Ovary (tissue), 3 donors: Measurements from ENCODE around the gene TULP4.

Experiments
- EP300 ChIP-seq: sonication (generic); formaldehyde crosslinking; IDR thresholded peaks from one replicate; pipeline ENCODE4 v1.6.1; 2017; ENCODE audit warnings: antibody characterized with exemption
- POLR2A ChIP-seq: fragments of 450-650 bp; IDR thresholded peaks from one replicate; pipeline ENCODE4 v1.6.1; 2017; ENCODE audit warnings: antibody characterized with exemption, mild to moderate bottlenecking, moderate library complexity
- TF ChIP-seq, protein P1 (sequence below), 3 donors: fragments of 450-650 bp in 2 of 3; fragments of 200-600 bp in 1 of 3; IDR thresholded peaks; one replicate each; pipeline versions ENCODE4 v1.5.1 to v1.8.0; 2016 to 2022; ENCODE audit warnings: antibody characterized with exemption in 3 of 3, mild to moderate bottlenecking in 1 of 3
- donor health status: DM: no; HTN: no; CAD: no.

DNA sequence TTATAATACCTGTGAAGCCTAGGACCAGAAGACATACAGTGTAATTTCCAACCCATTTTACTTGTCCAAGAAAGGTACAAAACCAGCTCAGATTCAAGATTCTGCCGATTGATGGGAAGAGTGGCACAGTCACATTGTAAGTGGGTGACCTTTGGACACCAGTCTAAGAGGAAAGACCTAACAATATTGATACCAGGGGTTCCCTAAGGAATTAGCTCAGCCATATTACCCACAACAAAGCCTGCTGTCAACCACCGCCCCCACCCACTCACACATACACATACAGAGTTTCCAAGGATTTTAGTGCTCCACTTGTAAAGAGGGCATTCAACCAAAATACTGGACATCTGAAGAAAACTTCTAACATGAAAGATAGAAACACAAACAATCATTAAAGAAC lies 219.7 kb downstream of the TULP4 start:
- TF ChIP-seq, protein P1, sequence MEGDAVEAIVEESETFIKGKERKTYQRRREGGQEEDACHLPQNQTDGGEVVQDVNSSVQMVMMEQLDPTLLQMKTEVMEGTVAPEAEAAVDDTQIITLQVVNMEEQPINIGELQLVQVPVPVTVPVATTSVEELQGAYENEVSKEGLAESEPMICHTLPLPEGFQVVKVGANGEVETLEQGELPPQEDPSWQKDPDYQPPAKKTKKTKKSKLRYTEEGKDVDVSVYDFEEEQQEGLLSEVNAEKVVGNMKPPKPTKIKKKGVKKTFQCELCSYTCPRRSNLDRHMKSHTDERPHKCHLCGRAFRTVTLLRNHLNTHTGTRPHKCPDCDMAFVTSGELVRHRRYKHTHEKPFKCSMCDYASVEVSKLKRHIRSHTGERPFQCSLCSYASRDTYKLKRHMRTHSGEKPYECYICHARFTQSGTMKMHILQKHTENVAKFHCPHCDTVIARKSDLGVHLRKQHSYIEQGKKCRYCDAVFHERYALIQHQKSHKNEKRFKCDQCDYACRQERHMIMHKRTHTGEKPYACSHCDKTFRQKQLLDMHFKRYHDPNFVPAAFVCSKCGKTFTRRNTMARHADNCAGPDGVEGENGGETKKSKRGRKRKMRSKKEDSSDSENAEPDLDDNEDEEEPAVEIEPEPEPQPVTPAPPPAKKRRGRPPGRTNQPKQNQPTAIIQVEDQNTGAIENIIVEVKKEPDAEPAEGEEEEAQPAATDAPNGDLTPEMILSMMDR (IDR thresholded peaks at IDR 0.05), result no peak
- TF ChIP-seq POLR2A, result no peak
- TF ChIP-seq EP300, result no peak
